ENCODE results near the gene CRACDL. TPM values are rescaled to one million over a fixed set of nuclear protein-coding genes. Genes with fewer than 3 reads are reported as not detected.

CRACDL gene
- total RNA-seq, 1 experiment from 2014 or later: 2.4 TPM

- intact Hi-C loops (cut with micrococcal nuclease; ENCODE audit: unreplicated experiment) (no loop called here), in situ Hi-C loops (cut with HindIII; ENCODE audit: low pct_unique_long_range_greater_than_20kb, low sequenced_read_pairs) (no loop called here)
- BruUV-seq (replicated peaks): no TSS peak
Observed at GRCh38 chr2:98746426-98746825, 189.6 kb downstream of the CRACDL start.

GRCh38 chr2:98744595-98744994 is 191.4 kb downstream of the CRACDL start:
- Histone ChIP-seq H3K27ac (ENCODE audit: low read length) (no peak overlapping the region), H3K9me3 (ENCODE audit: control insufficient read depth, insufficient read depth, low read depth, low read length) (no peaks in the 10 kb centered on the region), H3K36me3 (ENCODE audit: control insufficient read depth, insufficient read depth, low read length) (no peaks in the 10 kb centered on the region), H3K27me3 (ENCODE audit: control insufficient read depth, insufficient read depth, low read length) (no peaks in the 10 kb centered on the region), H3K4me1 (ENCODE audit: control insufficient read depth, insufficient read depth, low read length) (no peaks in the 10 kb centered on the region), H3K4me3 (ENCODE audit: low read depth in 2 of 2, low read length in 2 of 2) (no peak overlapping the region)
- no peak for ATAC-seq
- no TSS peak for BruUV-seq (replicated peaks)
- no peak for DNase-seq (ENCODE audit: low read depth, low spot score)
- ChIA-PET CTCF (no interaction called here), POLR2A (no interaction called here)
- TF ChIP-seq POLR2AphosphoS5 (IDR thresholded peaks at IDR 0.05; ENCODE audit: low read depth, low read length): no peak
- TF ChIP-seq CTCF (IDR thresholded peaks at IDR 0.05): no peak
- TF ChIP-seq REST (IDR thresholded peaks at IDR 0.05; ENCODE audit: insufficient read depth in 1 of 2, low read depth in 2 of 2, low read length in 1 of 2): no peak
- TF ChIP-seq SIN3A (IDR thresholded peaks at IDR 0.05; ENCODE audit: borderline replicate concordance, insufficient read depth, low read depth, low read length): no peak
- TF ChIP-seq TCF7L2 (IDR thresholded peaks at IDR 0.05; ENCODE audit: low read depth, low read length): no peak
- intact Hi-C loops (cut with micrococcal nuclease; ENCODE audit: unreplicated experiment): no loop called here
- in situ Hi-C loops (cut with HindIII; ENCODE audit: low pct_unique_long_range_greater_than_20kb, low sequenced_read_pairs): no loop called here

More at GRCh38 chr2:98746426-98746825, 189.6 kb downstream of the CRACDL start:
- CTCF ChIA-PET: no interaction called here
- DNase-seq (ENCODE audit: low read depth, low spot score) (no peak), ATAC-seq (no peak)
- TF ChIP-seq SIN3A (IDR thresholded peaks at IDR 0.05; ENCODE audit: borderline replicate concordance, insufficient read depth, low read depth, low read length) (no peak), REST (IDR thresholded peaks at IDR 0.05; ENCODE audit: insufficient read depth in 1 of 2, low read depth in 2 of 2, low read length in 1 of 2) (no peak), POLR2AphosphoS5 (IDR thresholded peaks at IDR 0.05; ENCODE audit: low read depth, low read length) (no peak), TCF7L2 (IDR thresholded peaks at IDR 0.05; ENCODE audit: low read depth, low read length) (no peak), CTCF (IDR thresholded peaks at IDR 0.05) (no peak)
- POLR2A ChIA-PET: no interaction called here
- H3K36me3 ChIP-seq (ENCODE audit: control insufficient read depth, insufficient read depth, low read length): no peaks in the 10 kb centered on the region
- H3K9me3 ChIP-seq (ENCODE audit: control insufficient read depth, insufficient read depth, low read depth, low read length): no peaks in the 10 kb centered on the region
- no peaks in the 10 kb centered on the region for H3K27me3 ChIP-seq (ENCODE audit: control insufficient read depth, insufficient read depth, low read length)
- H3K4me3 ChIP-seq (ENCODE audit: low read depth in 2 of 2, low read length in 2 of 2): no peak overlapping the region
- no peak overlapping the region for H3K27ac ChIP-seq (ENCODE audit: low read length)
- H3K4me1 ChIP-seq (ENCODE audit: control insufficient read depth, insufficient read depth, low read length): no peaks in the 10 kb centered on the region

Other genes with a start within 250 kb of the CRACDL start
- gene MGAT4A, start 205.1 kb downstream of the CRACDL start, total RNA-seq (2021; ENCODE audit: unreplicated experiment): 4.4 TPM
- 1.5 TPM for gene C2orf15, start 205.5 kb upstream of the CRACDL start, total RNA-seq (2021; ENCODE audit: unreplicated experiment)
- 7.5 TPM for gene TSGA10, start 218.7 kb upstream of the CRACDL start, total RNA-seq (2021; ENCODE audit: unreplicated experiment)
- gene LIPT1, start 218.7 kb upstream of the CRACDL start, total RNA-seq (2021; ENCODE audit: unreplicated experiment): 9.0 TPM
- 36.0 TPM for gene MITD1, start 244.8 kb upstream of the CRACDL start, total RNA-seq (2021; ENCODE audit: unreplicated experiment)
- gene MRPL30, start 245.0 kb upstream of the CRACDL start, total RNA-seq (2021; ENCODE audit: unreplicated experiment): 25.6 TPM

Measured in Panc1 (cell line).